ENCODE results near the gene SIPA1L2. TPM values are rescaled to one million over a fixed set of nuclear protein-coding genes. Genes with fewer than 3 reads are reported as not detected.

SIPA1L2 gene
- total and polyA plus RNA-seq, 2 donors (not counting 1 experiment from before 2014, with no cell fraction given) = 0.39 to 2.0 TPM

GRCh38 chr1:232590744-232591082 is 39.2 kb downstream of the SIPA1L2 start:
- H3K9ac ChIP-seq (ENCODE audit: insufficient read depth, low read length) = no peak overlapping the region
- no peaks in the 10 kb centered on the region for H4K20me1 ChIP-seq (ENCODE audit: control insufficient read depth, extremely low read depth, insufficient read depth, low read length)
- no peak overlapping the region for H2AFZ ChIP-seq (ENCODE audit: low read length)
- no peaks in the 10 kb centered on the region for H3K79me2 ChIP-seq (ENCODE audit: control insufficient read depth, insufficient read depth, low read length)
- no peaks in the 10 kb centered on the region for H3K9me3 ChIP-seq (ENCODE audit: control insufficient read depth, insufficient read depth, low read depth, low read length)
- TF ChIP-seq EZH2 (IDR thresholded peaks at IDR 0.05; ENCODE audit: low read length, missing control alignments) (no peak), CTCF (conservative IDR thresholded peaks at IDR 0.05 in 1 of 2, IDR thresholded peaks at IDR 0.05 in 1 of 2; ENCODE audit: low read depth in 1 of 2, low read length in 2 of 2) (no peak)
- no peaks in the 10 kb centered on the region for H3K36me3 ChIP-seq (ENCODE audit: control insufficient read depth, insufficient read depth, low read length)
- no peaks in the 10 kb centered on the region for H3K4me1 ChIP-seq (ENCODE audit: control insufficient read depth, extremely low read depth, insufficient read depth, low read length)
- no peak overlapping the region for H3K27ac ChIP-seq (ENCODE audit: insufficient read depth, low read length)
- no peaks in the 10 kb centered on the region for H3K27me3 ChIP-seq (ENCODE audit: control insufficient read depth, insufficient read depth, low read length)
- no peak for DNase-seq (ENCODE audit: low read depth in 2 of 2)
- H3K4me2 ChIP-seq (ENCODE audit: extremely low read depth, insufficient read depth, low read length) = no peak overlapping the region
- no peak overlapping the region for H3K4me3 ChIP-seq (replicated peaks in 1 of 4; ENCODE audit: control extremely low read depth in 1 of 4, insufficient read depth in 1 of 4, low read depth in 3 of 4, low read length in 4 of 4)

- no peak overlapping the region for H3K4me2 ChIP-seq (ENCODE audit: extremely low read depth, insufficient read depth, low read length)
- H2AFZ ChIP-seq (ENCODE audit: low read length) = no peak overlapping the region
- H3K9me3 ChIP-seq (ENCODE audit: control insufficient read depth, insufficient read depth, low read depth, low read length) = no peaks in the 10 kb centered on the region
- no peak overlapping the region for H3K4me3 ChIP-seq (replicated peaks in 1 of 4; ENCODE audit: control extremely low read depth in 1 of 4, insufficient read depth in 1 of 4, low read depth in 3 of 4, low read length in 4 of 4)
- no peak overlapping the region for H3K27ac ChIP-seq (ENCODE audit: insufficient read depth, low read length)
- no peak for DNase-seq (ENCODE audit: low read depth in 2 of 2)
- no peaks in the 10 kb centered on the region for H4K20me1 ChIP-seq (ENCODE audit: control insufficient read depth, extremely low read depth, insufficient read depth, low read length)
- H3K9ac ChIP-seq (ENCODE audit: insufficient read depth, low read length) = no peak overlapping the region
- H3K4me1 ChIP-seq (ENCODE audit: control insufficient read depth, extremely low read depth, insufficient read depth, low read length) = no peaks in the 10 kb centered on the region
- H3K79me2 ChIP-seq (ENCODE audit: control insufficient read depth, insufficient read depth, low read length) = no peaks in the 10 kb centered on the region
- no peaks in the 10 kb centered on the region for H3K27me3 ChIP-seq (ENCODE audit: control insufficient read depth, insufficient read depth, low read length)
- no peaks in the 10 kb centered on the region for H3K36me3 ChIP-seq (ENCODE audit: control insufficient read depth, insufficient read depth, low read length)
- TF ChIP-seq CTCF (conservative IDR thresholded peaks at IDR 0.05 in 1 of 2, IDR thresholded peaks at IDR 0.05 in 1 of 2; ENCODE audit: low read depth in 1 of 2, low read length in 2 of 2) (no peak), EZH2 (IDR thresholded peaks at IDR 0.05; ENCODE audit: low read length, missing control alignments) (no peak)
Measured at GRCh38 chr1:232589812-232590743, 39.9 kb downstream of the SIPA1L2 start.

GRCh38 chr1:232589111-232589811 is 40.7 kb downstream of the SIPA1L2 start:
- H3K36me3 ChIP-seq (ENCODE audit: control insufficient read depth, insufficient read depth, low read length) = no peaks in the 10 kb centered on the region
- H3K4me1 ChIP-seq (ENCODE audit: control insufficient read depth, extremely low read depth, insufficient read depth, low read length) = no peaks in the 10 kb centered on the region
- DNase-seq (ENCODE audit: low read depth in 2 of 2) = no peak
- no peaks in the 10 kb centered on the region for H4K20me1 ChIP-seq (ENCODE audit: control insufficient read depth, extremely low read depth, insufficient read depth, low read length)
- no peak overlapping the region for H3K4me2 ChIP-seq (ENCODE audit: extremely low read depth, insufficient read depth, low read length)
- no peak overlapping the region for H2AFZ ChIP-seq (ENCODE audit: low read length)
- H3K27ac ChIP-seq (ENCODE audit: insufficient read depth, low read length) = no peak overlapping the region
- H3K9me3 ChIP-seq (ENCODE audit: control insufficient read depth, insufficient read depth, low read depth, low read length) = no peaks in the 10 kb centered on the region
- H3K9ac ChIP-seq (ENCODE audit: insufficient read depth, low read length) = no peak overlapping the region
- H3K79me2 ChIP-seq (ENCODE audit: control insufficient read depth, insufficient read depth, low read length) = no peaks in the 10 kb centered on the region
- no peak for TF ChIP-seq EZH2 (IDR thresholded peaks at IDR 0.05; ENCODE audit: low read length, missing control alignments)
- TF ChIP-seq CTCF (conservative IDR thresholded peaks at IDR 0.05 in 1 of 2, IDR thresholded peaks at IDR 0.05 in 1 of 2; ENCODE audit: low read depth in 1 of 2, low read length in 2 of 2) = no peak
- H3K27me3 ChIP-seq (ENCODE audit: control insufficient read depth, insufficient read depth, low read length) = no peaks in the 10 kb centered on the region
- H3K4me3 ChIP-seq (replicated peaks in 1 of 4; ENCODE audit: control extremely low read depth in 1 of 4, insufficient read depth in 1 of 4, low read depth in 3 of 4, low read length in 4 of 4) = no peak overlapping the region
